Measurements from ENCODE around the gene MTOR.

DNA sequence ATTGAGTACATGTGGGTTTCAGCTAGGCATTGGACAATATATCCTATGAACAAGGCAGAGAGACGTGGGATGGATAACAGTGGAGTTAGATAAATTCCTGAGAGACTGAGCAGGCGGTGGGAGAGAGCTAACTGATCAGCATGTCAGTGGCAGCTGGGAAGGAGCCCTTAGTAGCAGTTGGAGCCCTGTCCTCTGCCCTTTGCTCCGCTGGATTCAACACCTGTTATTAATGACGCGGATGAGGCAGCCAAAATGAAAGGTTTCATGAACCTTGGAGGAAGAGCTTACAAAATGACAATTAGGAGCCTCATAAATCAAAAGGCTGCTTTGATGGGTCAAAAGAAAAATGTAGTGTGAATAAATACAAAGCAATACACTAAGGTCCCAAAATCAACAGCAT is 26.7 kb upstream of the MTOR start:
- TF ChIP-seq, protein P1, sequence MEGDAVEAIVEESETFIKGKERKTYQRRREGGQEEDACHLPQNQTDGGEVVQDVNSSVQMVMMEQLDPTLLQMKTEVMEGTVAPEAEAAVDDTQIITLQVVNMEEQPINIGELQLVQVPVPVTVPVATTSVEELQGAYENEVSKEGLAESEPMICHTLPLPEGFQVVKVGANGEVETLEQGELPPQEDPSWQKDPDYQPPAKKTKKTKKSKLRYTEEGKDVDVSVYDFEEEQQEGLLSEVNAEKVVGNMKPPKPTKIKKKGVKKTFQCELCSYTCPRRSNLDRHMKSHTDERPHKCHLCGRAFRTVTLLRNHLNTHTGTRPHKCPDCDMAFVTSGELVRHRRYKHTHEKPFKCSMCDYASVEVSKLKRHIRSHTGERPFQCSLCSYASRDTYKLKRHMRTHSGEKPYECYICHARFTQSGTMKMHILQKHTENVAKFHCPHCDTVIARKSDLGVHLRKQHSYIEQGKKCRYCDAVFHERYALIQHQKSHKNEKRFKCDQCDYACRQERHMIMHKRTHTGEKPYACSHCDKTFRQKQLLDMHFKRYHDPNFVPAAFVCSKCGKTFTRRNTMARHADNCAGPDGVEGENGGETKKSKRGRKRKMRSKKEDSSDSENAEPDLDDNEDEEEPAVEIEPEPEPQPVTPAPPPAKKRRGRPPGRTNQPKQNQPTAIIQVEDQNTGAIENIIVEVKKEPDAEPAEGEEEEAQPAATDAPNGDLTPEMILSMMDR (conservative IDR thresholded peaks at IDR 0.05): no peak
- TF ChIP-seq ZFX (IDR thresholded peaks at IDR 0.05): no peak
